Epithelial cell of alveolus of lung (primary cell): ENCODE measurements around the gene POC5. TPM values are rescaled to one million over a fixed set of nuclear protein-coding genes. Genes with fewer than 3 reads are reported as not detected.

ENCODE experiments used
- total RNA-seq: library from RNA; depleted of rRNA; stranded (reverse); fragments of >200 nt; gene quantifications from 2 replicates; pipeline ENCODE4 v1.2.1, GENCODE V29; 2015

Gene POC5, protein sequence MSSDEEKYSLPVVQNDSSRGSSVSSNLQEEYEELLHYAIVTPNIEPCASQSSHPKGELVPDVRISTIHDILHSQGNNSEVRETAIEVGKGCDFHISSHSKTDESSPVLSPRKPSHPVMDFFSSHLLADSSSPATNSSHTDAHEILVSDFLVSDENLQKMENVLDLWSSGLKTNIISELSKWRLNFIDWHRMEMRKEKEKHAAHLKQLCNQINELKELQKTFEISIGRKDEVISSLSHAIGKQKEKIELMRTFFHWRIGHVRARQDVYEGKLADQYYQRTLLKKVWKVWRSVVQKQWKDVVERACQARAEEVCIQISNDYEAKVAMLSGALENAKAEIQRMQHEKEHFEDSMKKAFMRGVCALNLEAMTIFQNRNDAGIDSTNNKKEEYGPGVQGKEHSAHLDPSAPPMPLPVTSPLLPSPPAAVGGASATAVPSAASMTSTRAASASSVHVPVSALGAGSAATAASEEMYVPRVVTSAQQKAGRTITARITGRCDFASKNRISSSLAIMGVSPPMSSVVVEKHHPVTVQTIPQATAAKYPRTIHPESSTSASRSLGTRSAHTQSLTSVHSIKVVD
- total RNA-seq: 12.0 and 17.9 TPM in 2 replicates

DNA sequence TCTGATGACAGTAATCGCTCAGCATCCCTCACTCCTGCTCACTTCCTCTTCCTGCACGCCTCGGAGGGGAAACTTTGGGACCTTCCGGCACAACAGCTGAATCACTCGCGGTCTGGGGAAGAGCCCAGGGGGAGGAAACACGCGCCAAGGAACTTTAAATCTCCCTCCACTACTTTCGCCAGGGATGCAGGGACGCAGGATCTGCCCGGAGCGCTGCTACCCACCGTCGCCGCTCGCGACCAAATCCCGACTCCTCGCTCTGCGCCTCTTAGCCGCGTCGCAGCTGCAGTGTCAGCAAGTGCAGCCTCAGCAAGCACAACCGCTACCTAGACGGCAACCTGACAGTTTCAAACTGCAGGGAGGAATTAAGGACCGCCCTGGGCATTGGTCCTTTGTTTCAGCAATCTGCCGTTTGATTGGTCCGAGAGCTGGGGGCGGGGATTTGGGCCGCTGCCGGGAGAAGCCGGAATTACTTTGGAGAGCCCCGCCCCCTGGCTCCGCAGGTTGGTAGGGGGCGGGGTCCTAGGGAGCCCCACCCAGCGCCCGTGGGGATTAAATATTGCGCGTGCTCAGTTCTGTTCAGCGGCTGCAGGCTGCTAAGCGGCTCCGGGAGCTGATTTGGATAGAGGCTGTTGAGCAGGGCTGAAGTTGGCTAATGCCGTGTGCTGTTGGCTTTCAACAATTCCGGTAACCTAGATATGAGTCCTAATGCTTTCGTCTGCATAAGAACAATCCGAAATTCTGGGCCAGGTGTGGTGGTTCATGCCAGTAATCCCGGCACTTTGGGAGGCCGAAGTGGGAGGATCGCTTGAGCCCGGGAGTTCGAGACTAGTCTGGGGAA, at the start of gene POC5:
Gene POC5 (minus strand): TSS at position 356 of the 841 bp plus-strand sequence. CDS start 4,500 bp downstream, outside the sequence.

Other genes starting within 250 kb of the POC5 start
- 8.7 and 33.9 TPM in 2 replicates for gene CERT1, start 205.8 kb downstream of the POC5 start, total RNA-seq
- gene POLK, start 205.5 kb downstream of the POC5 start, total RNA-seq: 14.6 and 32.3 TPM in 2 replicates
- not detected in 2 replicates for gene ANKDD1B, start 106.0 kb downstream of the POC5 start, total RNA-seq